ENCODE data around the gene DOK1.

Gene DOK1

GRCh38 chr2:74597410-74597809, 42.9 kb downstream of the DOK1 start:
- Histone ChIP-seq H3K4me2 (ENCODE audit: low read length) (no peak overlapping the region), H3K9me3 (replicated peaks; ENCODE audit: low read length) (no peaks in the 10 kb centered on the region), H3K36me3 (ENCODE audit: insufficient read depth, low read length) (no peaks in the 10 kb centered on the region), H3K27me3 (ENCODE audit: control insufficient read depth, insufficient read depth, low read length) (peaks cover 44% of the 10 kb centered on the region), H3K4me1 (ENCODE audit: control insufficient read depth, insufficient read depth, low read length) (peaks cover 7% of the 10 kb centered on the region), H3K9ac (ENCODE audit: low read depth, low read length) (no peak overlapping the region), H3K4me3 (ENCODE audit: low read length) (no peak overlapping the region)

GRCh38 chr2:74599676-74600075, 45.2 kb downstream of the DOK1 start:
- Histone ChIP-seq H3K27me3 (ENCODE audit: control insufficient read depth, insufficient read depth, low read length) (peaks cover 55% of the 10 kb centered on the region), H3K9ac (ENCODE audit: low read depth, low read length) (no peak overlapping the region), H3K36me3 (ENCODE audit: insufficient read depth, low read length) (no peaks in the 10 kb centered on the region)

GRCh38 chr2:74602586-74603281, 48.2 kb downstream of the DOK1 start:
- H3K9ac ChIP-seq (ENCODE audit: low read depth, low read length): no peak overlapping the region
- H3K4me3 ChIP-seq (ENCODE audit: low read length): no peak overlapping the region
- no peaks in the 10 kb centered on the region for H3K4me1 ChIP-seq (ENCODE audit: control insufficient read depth, insufficient read depth, low read length)
- no peak overlapping the region for H3K4me2 ChIP-seq (ENCODE audit: low read length)
- H3K36me3 ChIP-seq (ENCODE audit: insufficient read depth, low read length): no peaks in the 10 kb centered on the region
- no peaks in the 10 kb centered on the region for H3K9me3 ChIP-seq (replicated peaks; ENCODE audit: low read length)
- H3K27me3 ChIP-seq (ENCODE audit: control insufficient read depth, insufficient read depth, low read length): peaks cover 55% of the 10 kb centered on the region

More at GRCh38 chr2:74599676-74600075, 45.2 kb downstream of the DOK1 start:
- no peaks in the 10 kb centered on the region for H3K9me3 ChIP-seq (replicated peaks; ENCODE audit: low read length)
- H3K4me2 ChIP-seq (ENCODE audit: low read length): no peak overlapping the region
- no peak overlapping the region for H3K4me3 ChIP-seq (ENCODE audit: low read length)
- H3K4me1 ChIP-seq (ENCODE audit: control insufficient read depth, insufficient read depth, low read length): no peaks in the 10 kb centered on the region

- Histone ChIP-seq H3K4me2 (ENCODE audit: low read length) (no peak overlapping the region), H3K9ac (ENCODE audit: low read depth, low read length) (no peak overlapping the region), H3K4me3 (ENCODE audit: low read length) (no peak overlapping the region), H3K4me1 (ENCODE audit: control insufficient read depth, insufficient read depth, low read length) (no peaks in the 10 kb centered on the region), H3K9me3 (replicated peaks; ENCODE audit: low read length) (no peaks in the 10 kb centered on the region), H3K36me3 (ENCODE audit: insufficient read depth, low read length) (no peaks in the 10 kb centered on the region), H3K27me3 (ENCODE audit: control insufficient read depth, insufficient read depth, low read length) (peaks cover 57% of the 10 kb centered on the region)
Measured at GRCh38 chr2:74603282-74604000, 48.9 kb downstream of the DOK1 start.

GRCh38 chr2:74606927-74607326, 52.4 kb downstream of the DOK1 start:
- H3K27me3 ChIP-seq (ENCODE audit: control insufficient read depth, insufficient read depth, low read length): peaks cover 58% of the 10 kb centered on the region
- H3K9me3 ChIP-seq (replicated peaks; ENCODE audit: low read length): no peaks in the 10 kb centered on the region

More at GRCh38 chr2:74606927-74607326, 52.4 kb downstream of the DOK1 start:
- Histone ChIP-seq H3K4me3 (ENCODE audit: low read length) (no peak overlapping the region), H3K9ac (ENCODE audit: low read depth, low read length) (no peak overlapping the region), H3K36me3 (ENCODE audit: insufficient read depth, low read length) (no peaks in the 10 kb centered on the region), H3K4me2 (ENCODE audit: low read length) (no peak overlapping the region), H3K4me1 (ENCODE audit: control insufficient read depth, insufficient read depth, low read length) (no peaks in the 10 kb centered on the region)
